OCI-LY7 (cell line): ENCODE measurements around the gene NXN.
"Not testable (repeated sequence)": the region's sequence is repeated elsewhere in the genome, so short reads cannot be mapped to it uniquely, and the experiment has no call there.

Experiments used
- CTCF ChIP-seq: fragments of 200-600 bp; sonication (generic); conservative IDR thresholded peaks from 2 replicates; pipeline ENCODE4 v1.5.1; 2014; ENCODE audit warnings: mild to moderate bottlenecking, antibody characterized with exemption, low read length, moderate library complexity, mixed read lengths
- EZH2phosphoT487 ChIP-seq: fragments of 200-600 bp; sonication (generic); IDR thresholded peaks from 2 replicates; pipeline ENCODE4 v1.6.1; 2018; ENCODE audit warnings: low read depth, borderline replicate concordance, mild to moderate bottlenecking, mixed run types, antibody characterized with exemption, low read length, moderate library complexity, mixed read lengths

GRCh38 chr17:852850-853249 is 126.7 kb downstream of the NXN start:
- TF ChIP-seq CTCF, EZH2phosphoT487: not testable (repeated sequence)
